Measurements from ENCODE around the gene KRT5. TPM values are rescaled to one million over a fixed set of nuclear protein-coding genes. Genes with fewer than 3 reads are reported as not detected.

Gene KRT5
- total and polyA plus RNA-seq, 2 experiments from 2014 or later: not detected

DNA sequence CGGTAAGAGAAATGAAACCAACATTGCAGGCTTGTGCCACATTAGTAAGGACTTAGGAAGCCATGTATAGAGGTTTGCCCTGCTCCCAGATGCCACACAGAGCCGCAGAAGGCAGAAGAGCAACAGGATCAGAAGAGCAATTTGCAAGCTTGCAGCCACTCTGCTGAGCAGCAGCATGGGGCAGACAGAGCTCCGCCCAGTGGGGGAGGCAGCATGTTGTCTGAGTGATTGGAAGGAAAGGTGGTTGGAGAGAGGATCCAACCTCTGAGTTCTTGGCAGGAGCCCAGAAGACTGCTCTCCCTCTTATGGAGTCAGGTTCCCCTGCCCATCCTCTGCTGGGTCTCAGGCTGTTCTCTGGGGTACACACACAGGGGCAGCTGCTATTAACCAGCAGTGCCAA is 24.8 kb downstream of the KRT5 start (continued):
- TF ChIP-seq, protein P1, sequence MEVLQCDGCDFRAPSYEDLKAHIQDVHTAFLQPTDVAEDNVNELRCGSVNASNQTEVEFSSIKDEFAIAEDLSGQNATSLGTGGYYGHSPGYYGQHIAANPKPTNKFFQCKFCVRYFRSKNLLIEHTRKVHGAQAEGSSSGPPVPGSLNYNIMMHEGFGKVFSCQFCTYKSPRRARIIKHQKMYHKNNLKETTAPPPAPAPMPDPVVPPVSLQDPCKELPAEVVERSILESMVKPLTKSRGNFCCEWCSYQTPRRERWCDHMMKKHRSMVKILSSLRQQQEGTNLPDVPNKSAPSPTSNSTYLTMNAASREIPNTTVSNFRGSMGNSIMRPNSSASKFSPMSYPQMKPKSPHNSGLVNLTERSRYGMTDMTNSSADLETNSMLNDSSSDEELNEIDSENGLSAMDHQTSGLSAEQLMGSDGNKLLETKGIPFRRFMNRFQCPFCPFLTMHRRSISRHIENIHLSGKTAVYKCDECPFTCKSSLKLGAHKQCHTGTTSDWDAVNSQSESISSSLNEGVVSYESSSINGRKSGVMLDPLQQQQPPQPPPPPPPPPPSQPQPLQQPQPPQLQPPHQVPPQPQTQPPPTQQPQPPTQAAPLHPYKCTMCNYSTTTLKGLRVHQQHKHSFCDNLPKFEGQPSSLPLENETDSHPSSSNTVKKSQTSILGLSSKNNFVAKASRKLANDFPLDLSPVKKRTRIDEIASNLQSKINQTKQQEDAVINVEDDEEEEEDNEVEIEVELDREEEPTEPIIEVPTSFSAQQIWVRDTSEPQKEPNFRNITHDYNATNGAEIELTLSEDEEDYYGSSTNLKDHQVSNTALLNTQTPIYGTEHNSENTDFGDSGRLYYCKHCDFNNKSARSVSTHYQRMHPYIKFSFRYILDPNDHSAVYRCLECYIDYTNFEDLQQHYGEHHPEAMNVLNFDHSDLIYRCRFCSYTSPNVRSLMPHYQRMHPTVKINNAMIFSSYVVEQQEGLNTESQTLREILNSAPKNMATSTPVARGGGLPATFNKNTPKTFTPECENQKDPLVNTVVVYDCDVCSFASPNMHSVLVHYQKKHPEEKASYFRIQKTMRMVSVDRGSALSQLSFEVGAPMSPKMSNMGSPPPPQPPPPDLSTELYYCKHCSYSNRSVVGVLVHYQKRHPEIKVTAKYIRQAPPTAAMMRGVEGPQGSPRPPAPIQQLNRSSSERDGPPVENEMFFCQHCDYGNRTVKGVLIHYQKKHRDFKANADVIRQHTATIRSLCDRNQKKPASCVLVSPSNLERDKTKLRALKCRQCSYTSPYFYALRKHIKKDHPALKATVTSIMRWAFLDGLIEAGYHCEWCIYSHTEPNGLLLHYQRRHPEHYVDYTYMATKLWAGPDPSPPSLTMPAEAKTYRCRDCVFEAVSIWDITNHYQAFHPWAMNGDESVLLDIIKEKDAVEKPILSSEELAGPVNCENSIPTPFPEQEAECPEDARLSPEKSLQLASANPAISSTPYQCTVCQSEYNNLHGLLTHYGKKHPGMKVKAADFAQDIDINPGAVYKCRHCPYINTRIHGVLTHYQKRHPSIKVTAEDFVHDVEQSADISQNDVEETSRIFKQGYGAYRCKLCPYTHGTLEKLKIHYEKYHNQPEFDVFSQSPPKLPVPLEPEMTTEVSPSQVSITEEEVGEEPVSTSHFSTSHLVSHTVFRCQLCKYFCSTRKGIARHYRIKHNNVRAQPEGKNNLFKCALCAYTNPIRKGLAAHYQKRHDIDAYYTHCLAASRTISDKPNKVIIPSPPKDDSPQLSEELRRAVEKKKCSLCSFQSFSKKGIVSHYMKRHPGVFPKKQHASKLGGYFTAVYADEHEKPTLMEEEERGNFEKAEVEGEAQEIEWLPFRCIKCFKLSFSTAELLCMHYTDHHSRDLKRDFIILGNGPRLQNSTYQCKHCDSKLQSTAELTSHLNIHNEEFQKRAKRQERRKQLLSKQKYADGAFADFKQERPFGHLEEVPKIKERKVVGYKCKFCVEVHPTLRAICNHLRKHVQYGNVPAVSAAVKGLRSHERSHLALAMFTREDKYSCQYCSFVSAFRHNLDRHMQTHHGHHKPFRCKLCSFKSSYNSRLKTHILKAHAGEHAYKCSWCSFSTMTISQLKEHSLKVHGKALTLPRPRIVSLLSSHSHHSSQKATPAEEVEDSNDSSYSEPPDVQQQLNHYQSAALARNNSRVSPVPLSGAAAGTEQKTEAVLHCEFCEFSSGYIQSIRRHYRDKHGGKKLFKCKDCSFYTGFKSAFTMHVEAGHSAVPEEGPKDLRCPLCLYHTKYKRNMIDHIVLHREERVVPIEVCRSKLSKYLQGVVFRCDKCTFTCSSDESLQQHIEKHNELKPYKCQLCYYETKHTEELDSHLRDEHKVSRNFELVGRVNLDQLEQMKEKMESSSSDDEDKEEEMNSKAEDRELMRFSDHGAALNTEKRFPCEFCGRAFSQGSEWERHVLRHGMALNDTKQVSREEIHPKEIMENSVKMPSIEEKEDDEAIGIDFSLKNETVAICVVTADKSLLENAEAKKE (CRISPR knock-in tag; IDR thresholded peaks at IDR 0.05): peak; percentile 46; the same call in 1 of the 2 replicates
- TF ChIP-seq, protein P2, sequence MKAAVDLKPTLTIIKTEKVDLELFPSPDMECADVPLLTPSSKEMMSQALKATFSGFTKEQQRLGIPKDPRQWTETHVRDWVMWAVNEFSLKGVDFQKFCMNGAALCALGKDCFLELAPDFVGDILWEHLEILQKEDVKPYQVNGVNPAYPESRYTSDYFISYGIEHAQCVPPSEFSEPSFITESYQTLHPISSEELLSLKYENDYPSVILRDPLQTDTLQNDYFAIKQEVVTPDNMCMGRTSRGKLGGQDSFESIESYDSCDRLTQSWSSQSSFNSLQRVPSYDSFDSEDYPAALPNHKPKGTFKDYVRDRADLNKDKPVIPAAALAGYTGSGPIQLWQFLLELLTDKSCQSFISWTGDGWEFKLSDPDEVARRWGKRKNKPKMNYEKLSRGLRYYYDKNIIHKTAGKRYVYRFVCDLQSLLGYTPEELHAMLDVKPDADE (IDR thresholded peaks at IDR 0.05): no peak

DNA sequence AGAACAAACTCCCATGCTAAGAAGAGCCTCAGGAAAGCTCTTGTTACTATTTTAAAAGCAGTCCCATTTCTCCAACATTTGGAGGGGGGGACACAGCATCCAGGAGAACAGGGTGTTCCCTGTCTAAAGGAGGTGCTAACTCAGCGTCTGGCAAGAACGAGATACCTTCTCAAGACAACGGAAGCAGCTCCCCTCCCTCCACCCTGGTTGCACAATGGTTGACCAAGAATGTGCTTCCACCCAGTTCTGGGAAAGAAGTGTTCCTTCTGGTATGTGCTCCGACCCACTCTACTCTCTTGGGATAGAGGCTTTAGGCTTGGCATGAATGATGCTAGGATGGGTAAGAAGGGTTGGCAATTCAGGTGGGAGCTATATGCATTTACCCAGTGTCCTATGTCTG is 25.7 kb downstream of the KRT5 start:
- peaks cover 19% of the 10 kb centered on the region for H3K4me1 ChIP-seq (ENCODE audit: insufficient read depth)
- Mint-ChIP-seq H3K27ac (no peak overlapping the region), H3K9me3 (peaks cover 11% of the 10 kb centered on the region; the same call in 2 of the 3 replicates), H3K4me1 (peaks cover 26% of the 10 kb centered on the region), H3K4me3 (no peak overlapping the region), H3K36me3 (ENCODE audit: low read depth) (peaks cover 3% of the 10 kb centered on the region; the same call in 1 of the 3 replicates), H3K27me3 (ENCODE audit: insufficient read depth, low read depth, poor library complexity) (peaks cover 14% of the 10 kb centered on the region)
- DNase-seq (ENCODE audit: low spot score): peak; percentile 16
- H3K36me3 ChIP-seq (ENCODE audit: insufficient read depth): no peaks in the 10 kb centered on the region
- no peaks in the 10 kb centered on the region for H3K79me2 ChIP-seq (replicated peaks; ENCODE audit: insufficient read depth)
- H3K27me3 ChIP-seq (ENCODE audit: insufficient read depth): no peaks in the 10 kb centered on the region
- H3K27ac ChIP-seq (ENCODE audit: low read depth): no peak overlapping the region
- no peak overlapping the region for H3K4me3 ChIP-seq
- TF ChIP-seq ZNF114 (CRISPR knock-in tag; IDR thresholded peaks at IDR 0.05): no peak
- no peak for TF ChIP-seq NANOG (IDR thresholded peaks at IDR 0.05; ENCODE audit: borderline replicate concordance)
- TF ChIP-seq EZH2phosphoT487 (IDR thresholded peaks at IDR 0.05; ENCODE audit: unreplicated experiment): no peak
- TF ChIP-seq EZH2 (IDR thresholded peaks at IDR 0.05; ENCODE audit: low read depth, unreplicated experiment): no peak
- TF ChIP-seq, protein P3, sequence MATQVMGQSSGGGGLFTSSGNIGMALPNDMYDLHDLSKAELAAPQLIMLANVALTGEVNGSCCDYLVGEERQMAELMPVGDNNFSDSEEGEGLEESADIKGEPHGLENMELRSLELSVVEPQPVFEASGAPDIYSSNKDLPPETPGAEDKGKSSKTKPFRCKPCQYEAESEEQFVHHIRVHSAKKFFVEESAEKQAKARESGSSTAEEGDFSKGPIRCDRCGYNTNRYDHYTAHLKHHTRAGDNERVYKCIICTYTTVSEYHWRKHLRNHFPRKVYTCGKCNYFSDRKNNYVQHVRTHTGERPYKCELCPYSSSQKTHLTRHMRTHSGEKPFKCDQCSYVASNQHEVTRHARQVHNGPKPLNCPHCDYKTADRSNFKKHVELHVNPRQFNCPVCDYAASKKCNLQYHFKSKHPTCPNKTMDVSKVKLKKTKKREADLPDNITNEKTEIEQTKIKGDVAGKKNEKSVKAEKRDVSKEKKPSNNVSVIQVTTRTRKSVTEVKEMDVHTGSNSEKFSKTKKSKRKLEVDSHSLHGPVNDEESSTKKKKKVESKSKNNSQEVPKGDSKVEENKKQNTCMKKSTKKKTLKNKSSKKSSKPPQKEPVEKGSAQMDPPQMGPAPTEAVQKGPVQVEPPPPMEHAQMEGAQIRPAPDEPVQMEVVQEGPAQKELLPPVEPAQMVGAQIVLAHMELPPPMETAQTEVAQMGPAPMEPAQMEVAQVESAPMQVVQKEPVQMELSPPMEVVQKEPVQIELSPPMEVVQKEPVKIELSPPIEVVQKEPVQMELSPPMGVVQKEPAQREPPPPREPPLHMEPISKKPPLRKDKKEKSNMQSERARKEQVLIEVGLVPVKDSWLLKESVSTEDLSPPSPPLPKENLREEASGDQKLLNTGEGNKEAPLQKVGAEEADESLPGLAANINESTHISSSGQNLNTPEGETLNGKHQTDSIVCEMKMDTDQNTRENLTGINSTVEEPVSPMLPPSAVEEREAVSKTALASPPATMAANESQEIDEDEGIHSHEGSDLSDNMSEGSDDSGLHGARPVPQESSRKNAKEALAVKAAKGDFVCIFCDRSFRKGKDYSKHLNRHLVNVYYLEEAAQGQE (IDR thresholded peaks at IDR 0.05; ENCODE audit: unreplicated experiment): no peak
- TF ChIP-seq CREB1 (CRISPR knock-in tag; IDR thresholded peaks at IDR 0.05; ENCODE audit: low read depth): no peak
- TF ChIP-seq, protein P4, sequence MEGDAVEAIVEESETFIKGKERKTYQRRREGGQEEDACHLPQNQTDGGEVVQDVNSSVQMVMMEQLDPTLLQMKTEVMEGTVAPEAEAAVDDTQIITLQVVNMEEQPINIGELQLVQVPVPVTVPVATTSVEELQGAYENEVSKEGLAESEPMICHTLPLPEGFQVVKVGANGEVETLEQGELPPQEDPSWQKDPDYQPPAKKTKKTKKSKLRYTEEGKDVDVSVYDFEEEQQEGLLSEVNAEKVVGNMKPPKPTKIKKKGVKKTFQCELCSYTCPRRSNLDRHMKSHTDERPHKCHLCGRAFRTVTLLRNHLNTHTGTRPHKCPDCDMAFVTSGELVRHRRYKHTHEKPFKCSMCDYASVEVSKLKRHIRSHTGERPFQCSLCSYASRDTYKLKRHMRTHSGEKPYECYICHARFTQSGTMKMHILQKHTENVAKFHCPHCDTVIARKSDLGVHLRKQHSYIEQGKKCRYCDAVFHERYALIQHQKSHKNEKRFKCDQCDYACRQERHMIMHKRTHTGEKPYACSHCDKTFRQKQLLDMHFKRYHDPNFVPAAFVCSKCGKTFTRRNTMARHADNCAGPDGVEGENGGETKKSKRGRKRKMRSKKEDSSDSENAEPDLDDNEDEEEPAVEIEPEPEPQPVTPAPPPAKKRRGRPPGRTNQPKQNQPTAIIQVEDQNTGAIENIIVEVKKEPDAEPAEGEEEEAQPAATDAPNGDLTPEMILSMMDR (conservative IDR thresholded peaks at IDR 0.05; ENCODE audit: low read depth in 2 of 2): no peak
- H2AFZ ChIP-seq: peak overlapping the region; percentile 83; the same call in 1 of the 2 replicates
- no peak overlapping the region for H3K4me2 ChIP-seq
- no peaks in the 10 kb centered on the region for H3K9me2 ChIP-seq (ENCODE audit: insufficient read depth)
- H4K20me1 ChIP-seq (replicated peaks; ENCODE audit: insufficient read depth): no peaks in the 10 kb centered on the region
- ATAC-seq: no peak
- H3F3A ChIP-seq (replicated peaks; ENCODE audit: low read depth): no peaks in the 10 kb centered on the region
